BLaER1 (cell line): ENCODE results near the gene EMC8.
A peak's percentile ranks its signal among the peaks of the same experiment; 100 is the strongest.

Source experiments
- H3K27ac ChIP-seq: shearing (Covaris generic); formaldehyde crosslinking; 2 replicates; pipeline ENCODE4 v1.8.1; 2022
- H3K27me3 ChIP-seq: shearing (Covaris generic); formaldehyde crosslinking; 2 replicates; pipeline ENCODE4 v1.8.1; 2022
- H3K36me3 ChIP-seq: shearing (Covaris generic); formaldehyde crosslinking; 2 replicates; pipeline ENCODE4 v1.8.1; 2022
- H3K4me1 ChIP-seq: shearing (Covaris generic); formaldehyde crosslinking; 2 replicates; pipeline ENCODE4 v1.8.1; 2022
- H3K4me2 ChIP-seq: shearing (Covaris generic); formaldehyde crosslinking; 2 replicates; pipeline ENCODE4 v1.8.1; 2022
- H3K4me3 ChIP-seq: shearing (Covaris generic); formaldehyde crosslinking; 2 replicates; pipeline ENCODE4 v1.8.1; 2022
- H3K9ac ChIP-seq: shearing (Covaris generic); formaldehyde crosslinking; 2 replicates; pipeline ENCODE4 v1.8.1; 2022
- H3K9me3 ChIP-seq: shearing (Covaris generic); formaldehyde crosslinking; 2 replicates; pipeline ENCODE4 v1.8.1; 2022
- H4K20me1 ChIP-seq: shearing (Covaris generic); formaldehyde crosslinking; 2 replicates; pipeline ENCODE4 v1.8.1; 2022
- Cebpa-rat ChIP-seq: shearing (Covaris generic); IDR thresholded peaks from 2 replicates; pipeline ENCODE4 v1.8.1; 2022

Gene EMC8

GRCh38 chr16:85759631-85760419, 39.5 kb downstream of the EMC8 start:
- no peak for TF ChIP-seq Cebpa-rat
- Histone ChIP-seq H3K27me3 (no peaks in the 10 kb centered on the region), H3K36me3 (no peaks in the 10 kb centered on the region), H3K4me3 (no peak overlapping the region), H3K4me1 (peaks cover 77% of the 10 kb centered on the region), H3K27ac (0 out of 2 replicates have a peak overlapping the region, but pooled peaks have one; percentile 20), H3K9me3 (no peaks in the 10 kb centered on the region), H4K20me1 (no peaks in the 10 kb centered on the region; the same call in 1 of the 2 replicates), H3K9ac (no peak overlapping the region), H3K4me2 (peak overlapping the region; percentile 99)

- Histone ChIP-seq H3K4me3 (no peak overlapping the region), H3K4me2 (peak overlapping the region; percentile 99), H3K9ac (no peak overlapping the region), H3K27me3 (no peaks in the 10 kb centered on the region), H3K27ac (peak overlapping the region; percentile 20), H3K4me1 (peaks cover 84% of the 10 kb centered on the region), H3K9me3 (no peaks in the 10 kb centered on the region), H3K36me3 (no peaks in the 10 kb centered on the region), H4K20me1 (no peaks in the 10 kb centered on the region; the same call in 1 of the 2 replicates)
- TF ChIP-seq Cebpa-rat, result no peak
Observed at GRCh38 chr16:85759136-85759535, 40.2 kb downstream of the EMC8 start.

GRCh38 chr16:85757341-85757822, 42.0 kb downstream of the EMC8 start:
- Histone ChIP-seq H3K27me3 (no peaks in the 10 kb centered on the region), H3K9ac (no peak overlapping the region), H3K4me2 (peak overlapping the region; percentile 99), H3K36me3 (no peaks in the 10 kb centered on the region), H3K4me3 (no peak overlapping the region; the same call in 1 of the 2 replicates), H3K9me3 (no peaks in the 10 kb centered on the region), H3K4me1 (peaks cover 94% of the 10 kb centered on the region), H4K20me1 (peaks cover 5% of the 10 kb centered on the region), H3K27ac (peak overlapping the region; percentile 65; the same call in 1 of the 2 replicates)
- TF ChIP-seq Cebpa-rat, result no peak

- peak overlapping the region; percentile 67 for H3K9ac ChIP-seq
- peak overlapping the region; percentile 41; the same call in 1 of the 2 replicates for H3K4me3 ChIP-seq
- H3K27me3 ChIP-seq, result no peaks in the 10 kb centered on the region
- no peaks in the 10 kb centered on the region for H3K9me3 ChIP-seq
- peak overlapping the region; percentile 99 for H3K4me2 ChIP-seq
- no peaks in the 10 kb centered on the region for H3K36me3 ChIP-seq
- peak overlapping the region; percentile 65 for H3K27ac ChIP-seq
- peaks cover 15% of the 10 kb centered on the region for H4K20me1 ChIP-seq
- H3K4me1 ChIP-seq, result peaks cover 94% of the 10 kb centered on the region
- TF ChIP-seq Cebpa-rat, result no peak
Observed at GRCh38 chr16:85755929-85756768, 43.2 kb downstream of the EMC8 start.

- peak overlapping the region; percentile 99 for H3K4me2 ChIP-seq
- H3K4me1 ChIP-seq, result peaks cover 96% of the 10 kb centered on the region
- no peaks in the 10 kb centered on the region for H3K9me3 ChIP-seq
- no peaks in the 10 kb centered on the region for H3K36me3 ChIP-seq
- H3K4me3 ChIP-seq, result peak overlapping the region; percentile 52
- H3K27ac ChIP-seq, result peak overlapping the region; percentile 65
- H3K27me3 ChIP-seq, result no peaks in the 10 kb centered on the region
- 0 out of 2 replicates have a peak overlapping the region, but pooled peaks have one; percentile 52 for H3K9ac ChIP-seq
- no peak for TF ChIP-seq Cebpa-rat
- peaks cover 22% of the 10 kb centered on the region for H4K20me1 ChIP-seq
Observed at GRCh38 chr16:85754413-85754812, 44.9 kb downstream of the EMC8 start.

- peaks cover 96% of the 10 kb centered on the region for H3K4me1 ChIP-seq
- H3K9me3 ChIP-seq, result no peaks in the 10 kb centered on the region
- peak overlapping the region; percentile 52; the same call in 1 of the 2 replicates for H3K9ac ChIP-seq
- peak overlapping the region; percentile 52 for H3K4me3 ChIP-seq
- peak overlapping the region; percentile 65 for H3K27ac ChIP-seq
- H3K27me3 ChIP-seq, result no peaks in the 10 kb centered on the region
- H4K20me1 ChIP-seq, result peaks cover 26% of the 10 kb centered on the region
- H3K4me2 ChIP-seq, result peak overlapping the region; percentile 99
- no peak for TF ChIP-seq Cebpa-rat
- no peaks in the 10 kb centered on the region for H3K36me3 ChIP-seq
Observed at GRCh38 chr16:85753976-85754375, 45.4 kb downstream of the EMC8 start.

GRCh38 chr16:85753559-85753958, 45.8 kb downstream of the EMC8 start:
- H3K27ac ChIP-seq, result peak overlapping the region; percentile 65
- no peaks in the 10 kb centered on the region for H3K36me3 ChIP-seq
- H3K4me2 ChIP-seq, result peak overlapping the region; percentile 99
- peaks cover 96% of the 10 kb centered on the region for H3K4me1 ChIP-seq
- no peaks in the 10 kb centered on the region for H3K9me3 ChIP-seq
- peak overlapping the region; percentile 52 for H3K4me3 ChIP-seq
- H4K20me1 ChIP-seq, result peaks cover 30% of the 10 kb centered on the region
- peak overlapping the region; percentile 52; the same call in 1 of the 2 replicates for H3K9ac ChIP-seq
- TF ChIP-seq Cebpa-rat, result no peak
- no peaks in the 10 kb centered on the region for H3K27me3 ChIP-seq

GRCh38 chr16:85752511-85753420, 46.6 kb downstream of the EMC8 start:
- TF ChIP-seq Cebpa-rat, result no peak
- Histone ChIP-seq H3K36me3 (no peaks in the 10 kb centered on the region), H3K9ac (peak overlapping the region; percentile 52; the same call in 1 of the 2 replicates), H3K27me3 (no peaks in the 10 kb centered on the region), H4K20me1 (peaks cover 35% of the 10 kb centered on the region), H3K4me1 (peaks cover 96% of the 10 kb centered on the region), H3K27ac (peak overlapping the region; percentile 65), H3K9me3 (no peaks in the 10 kb centered on the region), H3K4me2 (peak overlapping the region; percentile 99), H3K4me3 (peak overlapping the region; percentile 80)
